M059J (cell line): Measurements from ENCODE around the gene KRT5. TPM values are rescaled to one million over a fixed set of nuclear protein-coding genes. Genes with fewer than 3 reads are reported as not detected.
"Not testable (repeated sequence)": the region's sequence is repeated elsewhere in the genome, so short reads cannot be mapped to it uniquely, and the experiment has no call there.

Experiments
- DNase-seq: peaks from one replicate; pipeline ENCODE4 v3.0.0-alpha.2; 2012; ENCODE audit warnings: low read depth
- total RNA-seq: library from RNA; depleted of rRNA; stranded (reverse); fragments of >200 nt; shearing (Covaris generic); gene quantifications from 2 replicates; pipeline ENCODE4 v1.2.3, GENCODE V29; 2014

KRT5 gene
- total RNA-seq, 1 experiment from 2014 or later: not detected

DNA sequence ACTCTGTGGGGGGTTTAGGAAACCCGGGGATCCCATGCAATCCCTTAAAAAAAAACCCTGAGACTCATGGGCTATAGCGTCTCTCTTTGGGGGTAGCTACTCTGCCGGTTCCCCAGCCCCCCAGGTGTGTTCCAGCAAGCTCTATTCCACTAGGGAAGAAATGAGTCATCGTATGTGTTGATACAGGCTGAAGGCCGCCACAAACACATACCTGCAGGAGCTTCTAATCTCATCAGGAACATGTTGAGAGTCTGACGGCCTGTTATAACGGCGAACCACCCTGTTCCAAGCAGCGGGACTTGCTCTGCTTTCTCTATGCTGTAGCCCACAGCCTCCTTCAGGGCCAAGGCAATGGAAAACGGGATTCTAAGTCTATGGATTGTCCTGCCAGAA, 977 bp upstream of the KRT5 start:
- DNase-seq: peak; percentile 82

DNA sequence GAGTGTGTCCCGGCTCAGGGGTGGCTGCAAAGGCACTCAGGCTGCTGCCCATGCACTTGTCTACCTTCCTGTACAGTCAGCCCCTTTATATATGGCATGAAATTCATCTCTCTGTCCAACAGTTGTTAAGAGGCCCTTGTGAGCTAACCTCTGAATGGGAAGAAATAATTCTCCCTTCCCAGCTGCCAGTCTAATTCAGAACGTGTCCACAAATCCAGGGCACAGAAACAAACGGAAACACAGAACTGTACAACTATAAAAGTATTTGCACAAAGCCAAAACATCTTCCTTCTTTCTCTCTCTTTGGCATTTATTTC, 849 bp downstream of the KRT5 start:
- no peak for DNase-seq

DNA sequence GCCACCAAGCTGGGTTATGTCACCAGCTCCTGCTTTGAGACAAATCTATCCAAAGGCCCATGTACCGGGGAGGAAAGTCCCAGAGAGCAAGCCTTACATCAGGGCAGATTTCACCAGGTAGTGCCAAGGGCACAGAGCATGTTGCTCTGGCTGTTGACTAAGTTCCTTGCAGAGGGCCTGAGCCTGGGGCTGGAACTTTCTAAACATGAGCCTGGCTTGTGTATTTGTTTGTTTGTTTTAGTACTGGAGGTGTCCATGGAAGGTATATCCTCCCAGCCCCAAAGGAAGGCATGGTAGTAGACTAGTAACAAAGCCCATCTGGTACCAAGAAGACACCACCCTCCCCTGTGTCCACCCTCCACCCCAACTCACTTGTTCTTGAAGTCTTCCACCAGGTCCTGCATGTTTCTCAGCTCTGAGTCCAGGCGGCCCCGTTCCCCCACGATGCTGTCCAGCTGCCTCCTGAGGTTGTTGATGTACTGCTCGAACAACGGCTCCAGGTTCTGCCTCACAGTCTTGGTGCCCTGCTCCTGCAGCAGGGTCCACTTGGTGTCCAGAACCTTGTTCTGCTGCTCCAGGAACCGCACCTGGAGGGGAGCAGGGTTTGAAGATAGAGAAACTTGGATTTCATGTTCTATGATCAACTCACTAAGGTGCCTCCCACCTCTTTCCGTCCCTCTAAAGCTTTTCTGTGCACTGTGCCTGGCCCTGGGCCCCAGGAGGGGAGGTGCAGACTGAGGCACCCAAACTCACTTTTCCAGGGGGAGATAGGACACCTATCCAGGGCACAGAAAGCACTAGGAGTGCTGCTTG, 1.4 kb downstream of the KRT5 start:
- DNase-seq: no peak

DNA sequence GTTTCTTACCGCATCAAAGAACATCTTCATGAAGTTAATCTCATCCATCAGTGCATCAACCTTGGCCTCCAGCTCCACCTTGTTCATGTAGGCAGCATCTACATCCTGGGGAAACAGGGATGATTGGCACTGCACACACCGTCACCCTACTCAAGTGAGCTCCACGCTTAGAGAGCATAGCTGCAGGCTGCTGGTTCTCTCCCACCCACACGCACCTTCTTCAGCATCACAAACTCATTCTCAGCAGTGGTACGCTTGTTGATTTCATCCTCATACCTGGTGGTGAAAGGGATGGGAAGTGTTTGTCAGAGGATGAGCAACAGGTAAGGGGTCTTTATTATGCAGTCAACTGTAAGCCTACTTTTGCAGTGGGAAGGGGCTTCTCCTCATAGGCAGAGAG, 2.3 kb downstream of the KRT5 start:
- no peak for DNase-seq

- DNase-seq: no peak
Observed at GRCh38 chr12:52517005-52517835, 3.0 kb downstream of the KRT5 start.

DNA sequence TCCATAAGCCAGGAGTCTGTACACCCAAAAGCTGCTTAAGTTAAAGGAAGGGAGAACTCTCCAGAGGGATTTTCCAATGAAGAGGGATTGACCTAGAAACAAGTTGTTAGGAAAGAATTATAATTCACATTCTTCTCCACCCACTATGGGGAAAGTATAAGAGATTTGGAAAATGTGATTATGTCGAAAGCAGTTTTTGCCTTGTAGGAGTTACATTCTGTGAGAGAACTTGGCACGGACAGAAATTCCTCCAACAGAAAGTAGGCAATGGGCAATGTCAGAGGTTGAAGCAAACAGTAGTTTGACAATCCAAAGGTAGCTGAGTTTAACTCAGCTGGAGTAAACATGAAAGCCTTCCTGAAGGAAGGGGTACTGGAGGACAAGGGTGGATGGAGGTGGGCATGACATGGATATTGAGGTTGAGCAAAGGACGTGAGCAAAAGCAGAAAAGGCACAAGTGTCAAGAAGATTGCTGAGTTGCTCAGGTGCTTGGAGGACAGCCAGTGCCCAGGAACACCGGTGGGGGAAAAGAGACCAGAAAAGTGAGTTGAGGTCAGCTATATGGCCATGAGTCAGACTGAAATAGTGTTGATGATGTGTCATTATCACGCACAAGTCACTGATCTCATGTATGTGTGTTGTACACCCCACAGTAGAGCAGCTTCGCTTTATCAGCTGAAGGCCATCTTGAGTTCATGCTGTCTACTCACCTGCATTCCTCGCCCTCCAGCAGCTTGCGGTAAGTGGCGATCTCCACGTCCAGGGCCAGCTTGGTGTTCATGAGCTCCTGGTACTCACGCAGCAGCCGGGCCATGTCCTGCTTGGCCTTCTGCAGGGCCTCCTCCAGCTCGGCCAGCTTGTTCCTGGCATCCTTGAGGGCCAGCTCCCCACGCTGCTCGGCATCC, 4.0 kb downstream of the KRT5 start:
- DNase-seq: peak; percentile 67

GRCh38 chr12:52515319-52515646, 4.9 kb downstream of the KRT5 start:
- DNase-seq: no peak

DNA sequence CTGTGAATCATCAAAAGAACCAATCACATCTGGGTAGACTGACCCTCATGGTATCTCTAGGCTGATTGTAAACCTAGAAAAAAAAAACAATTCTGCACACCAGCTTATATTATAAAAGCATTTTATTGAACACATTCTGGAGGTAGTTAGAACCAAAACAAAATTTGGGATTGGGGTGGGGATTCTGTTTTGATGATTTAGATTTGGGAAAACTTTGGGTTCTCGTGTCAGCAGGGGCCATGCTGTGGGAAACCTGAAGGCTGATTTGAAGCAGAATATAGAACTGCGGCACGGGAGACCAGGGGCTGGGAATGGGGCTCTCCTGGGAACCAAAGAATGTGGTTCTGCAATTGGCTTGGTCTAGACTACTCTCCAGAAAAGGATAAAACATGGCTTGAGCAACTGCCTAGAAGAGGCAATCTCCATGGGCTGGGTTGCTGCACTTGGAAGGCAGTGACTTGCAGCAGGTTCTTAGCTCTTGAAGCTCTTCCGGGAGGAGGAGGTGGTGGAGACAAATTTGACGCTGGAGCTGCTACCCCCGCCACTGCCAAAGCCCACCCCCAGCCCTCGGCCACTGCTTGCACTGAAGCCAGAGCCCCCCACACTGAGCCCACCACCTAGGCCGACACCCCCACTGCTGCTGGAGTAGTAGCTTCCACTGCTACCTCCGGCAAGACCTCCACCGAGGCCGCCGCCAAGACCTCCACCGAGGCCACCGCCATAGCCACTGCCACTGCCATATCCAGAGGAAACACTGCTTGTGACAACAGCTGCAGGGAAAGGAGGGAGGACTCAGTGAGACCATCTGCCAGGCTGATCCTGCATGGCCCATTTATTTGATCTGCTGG, 5.5 kb downstream of the KRT5 start:
- DNase-seq: no peak

DNA sequence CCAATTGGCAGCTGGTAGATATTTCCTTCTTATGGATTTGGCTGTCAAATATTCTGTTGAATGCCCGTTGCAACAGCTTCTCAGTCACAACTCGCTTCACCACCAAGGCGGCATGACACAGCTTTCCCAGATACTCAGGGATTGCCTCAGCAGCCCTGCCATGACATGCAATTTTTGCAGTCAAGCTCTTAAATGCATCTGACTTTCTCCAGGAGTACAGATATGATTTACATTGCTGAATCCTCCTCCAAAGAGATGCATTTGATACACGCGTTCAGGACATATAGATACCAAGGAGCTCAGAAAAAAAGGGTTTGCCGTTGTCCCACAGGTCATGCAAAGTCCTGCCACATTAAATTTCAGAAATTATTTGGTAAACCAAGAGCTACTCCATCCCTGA, 6.5 kb downstream of the KRT5 start:
- no peak for DNase-seq

GRCh38 chr12:52508211-52508610, 12.0 kb downstream of the KRT5 start:
- no peak for DNase-seq

- peak; percentile 70 for DNase-seq
Observed at GRCh38 chr12:52506858-52507715, 13.1 kb downstream of the KRT5 start.

DNA sequence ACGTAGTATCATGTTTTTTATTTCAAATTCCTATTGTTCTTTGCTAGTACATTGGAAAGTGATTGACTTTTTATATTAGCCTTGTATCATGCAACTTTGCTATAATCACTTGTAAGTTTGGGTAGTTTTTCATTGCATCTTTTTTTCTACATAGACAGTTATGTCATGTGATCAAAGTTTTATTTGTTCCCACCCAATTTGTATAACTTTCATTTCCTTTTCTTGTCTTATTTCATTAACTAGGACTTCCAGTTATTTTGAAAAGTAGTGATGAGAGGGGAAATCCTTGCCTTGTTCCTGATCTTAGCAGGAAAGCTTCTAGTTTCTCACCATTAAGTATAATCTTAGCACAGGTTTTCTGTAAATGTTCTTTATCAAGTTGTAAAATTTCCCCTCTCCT, 17.3 kb downstream of the KRT5 start:
- DNase-seq: no peak

DNA sequence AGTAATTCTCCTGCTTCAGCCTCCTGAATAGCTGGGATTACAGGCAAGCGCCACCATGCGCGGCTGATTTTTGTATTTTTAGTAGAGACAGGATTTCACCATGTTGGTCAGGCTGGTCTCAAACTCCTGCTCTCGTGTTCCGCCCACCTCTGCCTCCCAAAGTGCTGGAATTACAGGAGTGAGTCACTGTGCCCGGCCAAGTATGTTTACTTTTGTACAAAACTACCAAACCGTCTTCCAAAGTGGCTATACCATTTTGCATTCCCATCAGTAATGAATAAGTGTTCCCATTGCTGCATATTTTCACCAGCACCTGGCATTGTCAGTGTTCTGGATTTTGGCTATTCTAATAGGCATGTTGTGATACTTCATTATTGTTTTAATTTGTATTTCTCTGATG, 18.7 kb downstream of the KRT5 start:
- peak; percentile 49 for DNase-seq

- not testable (repeated sequence) for DNase-seq
Observed at GRCh38 chr12:52500574-52500973, 19.6 kb downstream of the KRT5 start.

GRCh38 chr12:52499806-52500560, 20.2 kb downstream of the KRT5 start:
- DNase-seq: no peak

GRCh38 chr12:52498946-52499345, 21.2 kb downstream of the KRT5 start:
- DNase-seq: no peak

- no peak for DNase-seq
Observed at GRCh38 chr12:52497975-52498374, 22.2 kb downstream of the KRT5 start.

- DNase-seq: peak; percentile 84
Observed at GRCh38 chr12:52496590-52497071, 23.6 kb downstream of the KRT5 start.

DNA sequence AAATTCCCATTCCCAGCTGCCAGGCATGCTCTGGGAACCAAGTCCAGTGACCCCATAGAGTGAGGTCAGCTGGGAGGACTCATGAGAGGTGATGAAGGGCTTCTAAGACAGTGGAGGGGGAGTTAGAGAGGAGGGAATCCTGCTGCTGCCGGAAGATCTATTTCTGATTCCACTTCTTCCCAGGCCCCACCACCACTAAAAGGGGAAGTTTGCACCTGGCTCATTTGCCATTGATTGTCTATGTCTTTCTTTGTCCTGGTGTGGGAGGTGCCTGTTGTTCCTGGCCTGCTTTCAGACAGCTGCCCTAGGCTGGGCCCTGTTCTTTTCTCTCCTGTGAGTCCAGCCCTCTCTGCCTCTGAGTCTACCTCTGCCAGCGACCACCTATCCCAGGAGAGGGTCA, 24.1 kb downstream of the KRT5 start:
- DNase-seq: peak; percentile 4

- DNase-seq: peak; percentile 32
Observed at GRCh38 chr12:52495389-52495788, 24.8 kb downstream of the KRT5 start.
